Mesendoderm (in vitro differentiated cells): ENCODE measurements around the gene ANXA4.
A peak's percentile ranks its signal among the peaks of the same experiment; 100 is the strongest.
"Not testable (repeated sequence)": the region's sequence is repeated elsewhere in the genome, so short reads cannot be mapped to it uniquely, and the experiment has no call there.

ENCODE experiments used
- DNase-seq: peaks from one replicate; pipeline ENCODE4 v3.0.0; 2013
- H2AK5ac ChIP-seq: 2 replicates; pipeline ENCODE4 v1.6.1; 2013; ENCODE audit warnings: low read length, inconsistent platforms
- H2BK120ac ChIP-seq: 2 replicates; pipeline ENCODE4 v1.6.1; 2013; ENCODE audit warnings: low read depth, mild to moderate bottlenecking, low read length, moderate library complexity, mixed read lengths
- H2BK15ac ChIP-seq: replicated peaks from 2 replicates; pipeline ENCODE4 v1.6.1; 2013; ENCODE audit warnings: low read depth, mild to moderate bottlenecking, moderate library complexity
- H2BK5ac ChIP-seq: 2 replicates; pipeline ENCODE4 v1.6.1; 2013; ENCODE audit warnings: low read length, inconsistent platforms
- H3K18ac ChIP-seq: 2 replicates; pipeline ENCODE4 v1.6.1; 2013; ENCODE audit warnings: mild to moderate bottlenecking, low read length, mixed read lengths
- H3K23ac ChIP-seq: one replicate; pipeline ENCODE4 v1.6.1; 2013; ENCODE audit warnings: low read length
- H3K27ac ChIP-seq: 2 replicates; pipeline ENCODE4 v1.5.1; 2013; ENCODE audit warnings: low read depth, mild to moderate bottlenecking, inconsistent platforms, low read length, moderate library complexity
- H3K27me3 ChIP-seq: 2 replicates; pipeline ENCODE4 v1.6.1; 2013; ENCODE audit warnings: low read length, control low read depth, mild to moderate bottlenecking, inconsistent platforms; ENCODE audit not compliant: insufficient read depth, poor library complexity
- H3K36me3 ChIP-seq: 2 replicates; pipeline ENCODE4 v1.6.1; 2013; ENCODE audit warnings: low read length, inconsistent platforms; ENCODE audit not compliant: control insufficient read depth, insufficient read depth
- H3K4ac ChIP-seq: one replicate; pipeline ENCODE4 v1.6.1; 2013; ENCODE audit warnings: low read depth, mild to moderate bottlenecking, low read length, moderate library complexity
- H3K4me1 ChIP-seq: 2 replicates; pipeline ENCODE4 v1.6.1; 2013; ENCODE audit warnings: low read depth, low read length, inconsistent platforms; ENCODE audit not compliant: control insufficient read depth
- H3K4me2 ChIP-seq: 2 replicates; pipeline ENCODE4 v1.6.1; 2013; ENCODE audit warnings: low read length
- H3K4me3 ChIP-seq: 2 replicates; pipeline ENCODE4 v1.5.1; 2013; ENCODE audit warnings: mild to moderate bottlenecking, low read length
- H3K56ac ChIP-seq: one replicate; pipeline ENCODE4 v1.6.1; 2013; ENCODE audit warnings: low read length
- H3K79me1 ChIP-seq: 2 replicates; pipeline ENCODE4 v1.6.1; 2013; ENCODE audit warnings: low read length, inconsistent platforms
- H3K79me2 ChIP-seq: 2 replicates; pipeline ENCODE4 v1.6.1; 2013; ENCODE audit warnings: mild to moderate bottlenecking, low read length; ENCODE audit not compliant: control insufficient read depth, insufficient read depth
- H3K9ac ChIP-seq: 2 replicates; pipeline ENCODE4 v1.6.1; 2013; ENCODE audit warnings: low read length, inconsistent platforms
- H4K5ac ChIP-seq: one replicate; pipeline ENCODE4 v1.6.1; 2013; ENCODE audit warnings: low read length
- H4K8ac ChIP-seq: one replicate; pipeline ENCODE4 v1.6.1; 2013; ENCODE audit warnings: low read depth, mild to moderate bottlenecking, control low read depth, low read length, moderate library complexity
- WGBS: extraction: QIAGEN DNeasy Blood & Tissue Kit; methylation state at CpG from one replicate; pipeline ENCODE4 v1.1.7; 2013; ENCODE audit warnings: low lambda C conversion rate, missing lambda C conversion rate; ENCODE audit not compliant: insufficient coverage; ENCODE audit errors: extremely low coverage; 5-methylcytosine and 5-hydroxymethylcytosine counted together

Gene ANXA4

DNA sequence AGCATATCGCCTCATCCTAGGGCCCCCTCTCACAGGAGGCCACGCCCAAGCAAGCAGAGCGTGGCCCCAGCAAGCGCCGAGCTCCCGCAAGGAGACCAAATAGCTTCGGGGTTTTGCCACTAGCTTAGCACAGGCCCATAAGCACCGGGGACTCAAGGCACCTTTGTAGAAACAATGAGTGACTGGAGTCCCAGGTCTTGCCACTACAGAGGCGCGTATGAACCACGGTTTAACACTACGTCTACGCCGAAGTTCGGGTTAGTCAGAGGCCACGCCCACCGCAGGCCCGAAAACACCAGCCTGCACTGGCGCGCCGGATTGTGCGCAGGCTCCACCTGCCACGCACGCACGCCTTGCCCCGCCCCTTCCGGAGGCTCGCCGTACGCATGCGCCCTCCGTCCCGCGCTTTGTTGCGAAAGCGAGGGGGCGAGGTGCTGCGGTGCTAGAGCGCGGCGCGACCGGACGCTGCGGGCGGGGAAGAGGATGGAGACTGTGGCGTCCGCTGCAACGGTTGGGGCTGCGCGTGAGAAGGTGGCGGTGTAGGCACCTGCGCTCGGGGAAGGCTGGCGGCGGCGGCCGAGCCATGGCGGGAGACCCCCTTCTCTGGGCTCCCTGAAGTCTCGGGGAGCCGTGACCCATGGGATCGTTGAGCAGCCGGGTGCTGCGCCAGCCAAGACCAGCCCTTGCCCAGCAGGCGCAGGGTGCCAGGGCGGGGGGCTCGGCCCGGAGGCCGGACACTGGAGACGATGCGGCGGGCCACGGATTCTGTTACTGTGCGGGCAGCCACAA, 87.5 kb downstream of the ANXA4 start, which contains the start of gene GMCL1:
Gene GMCL1, plus strand, starts transcription at position 405 of the 789 bp plus-strand sequence. Its CDS starts 233 bp downstream, at position 638.
- Histone ChIP-seq H3K79me1 (peaks cover 13% of the 10 kb centered on the region), H3K23ac (peak within 1 kb of the TSS; percentile 87), H3K27me3 (no peaks in the 10 kb centered on the region), H3K4me2 (peak within 1 kb of the TSS; percentile 81), H3K9ac (peak within 1 kb of the TSS; percentile 95), H3K4ac (no peak within 1 kb of the TSS), H2BK120ac (no peak within 1 kb of the TSS), H3K79me2 (peaks cover 21% of the 10 kb centered on the region), H3K56ac (peak within 1 kb of the TSS; percentile 92), H4K5ac (no peak within 1 kb of the TSS), H3K27ac (peak within 1 kb of the TSS; percentile 72), H2BK5ac (peak within 1 kb of the TSS; percentile 57), H3K4me3 (peak within 1 kb of the TSS; percentile 83), H3K36me3 (no peaks in the 10 kb centered on the region), H4K8ac (no peak within 1 kb of the TSS), H2AK5ac (no peak within 1 kb of the TSS), H3K4me1 (no peaks in the 10 kb centered on the region), H3K18ac (peak within 1 kb of the TSS; percentile 42), H2BK15ac (no peak within 1 kb of the TSS)
- peak; percentile 98 for DNase-seq
- no CpG with 5 or more reads among the region's 74 CpGs for WGBS

DNA sequence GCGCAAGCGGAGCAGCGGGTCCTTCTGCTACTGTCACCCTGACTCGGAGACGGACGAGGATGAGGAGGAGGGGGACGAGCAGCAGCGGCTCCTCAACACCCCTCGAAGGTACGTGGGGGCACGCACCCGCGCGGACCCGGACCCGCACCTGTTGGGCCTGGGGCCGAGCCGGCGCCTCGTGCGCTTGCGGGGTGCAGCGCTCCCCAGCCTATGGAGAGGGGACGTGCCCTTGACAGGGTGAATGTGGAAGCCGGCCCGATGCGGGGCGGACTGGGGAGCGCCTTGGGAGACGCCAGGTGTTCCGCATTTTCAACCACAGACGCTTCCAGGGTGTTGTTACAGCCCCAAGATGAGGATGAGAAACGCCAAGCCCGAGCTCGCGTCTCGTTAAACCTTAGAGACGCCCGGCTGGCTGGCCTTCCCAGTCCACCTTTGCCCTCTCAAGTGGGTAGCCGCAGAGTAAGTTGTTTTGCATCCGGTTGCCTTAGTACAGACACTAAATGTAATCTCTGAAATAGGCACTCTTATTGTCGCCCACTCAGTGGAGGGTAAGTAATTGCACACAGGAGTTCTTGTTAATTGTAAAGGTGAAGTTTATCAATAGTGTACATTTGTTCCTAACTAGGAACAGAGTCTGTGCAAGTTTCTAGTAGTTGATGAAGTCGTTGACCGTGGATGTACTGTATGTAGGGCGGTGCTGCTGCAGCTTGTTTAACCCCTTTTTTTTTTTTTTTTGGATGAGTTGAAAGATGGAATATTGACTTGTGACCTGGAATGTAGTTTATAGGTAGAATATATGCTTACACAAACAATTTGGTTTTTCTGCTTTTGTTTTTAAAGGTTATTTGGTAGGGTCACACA, 88.3 kb downstream of the ANXA4 start:
- Histone ChIP-seq H3K79me1 (peaks cover 13% of the 10 kb centered on the region), H3K4me2 (peak overlapping the region; percentile 74), H3K18ac (no peak overlapping the region), H3K56ac (peak overlapping the region; percentile 87), H3K27me3 (no peaks in the 10 kb centered on the region), H2AK5ac (no peak overlapping the region), H3K23ac (peak overlapping the region; percentile 83), H3K4me3 (peak overlapping the region; percentile 83), H3K36me3 (no peaks in the 10 kb centered on the region), H4K5ac (no peak overlapping the region), H2BK5ac (no peak overlapping the region), H3K9ac (peak overlapping the region; percentile 85), H4K8ac (no peak overlapping the region), H3K4ac (no peak overlapping the region), H2BK15ac (no peak overlapping the region), H3K79me2 (peaks cover 21% of the 10 kb centered on the region), H3K27ac (no peak overlapping the region), H3K4me1 (no peaks in the 10 kb centered on the region), H2BK120ac (no peak overlapping the region)
- no CpG with 5 or more reads among the region's 45 CpGs for WGBS
- DNase-seq = peak; percentile 46

DNA sequence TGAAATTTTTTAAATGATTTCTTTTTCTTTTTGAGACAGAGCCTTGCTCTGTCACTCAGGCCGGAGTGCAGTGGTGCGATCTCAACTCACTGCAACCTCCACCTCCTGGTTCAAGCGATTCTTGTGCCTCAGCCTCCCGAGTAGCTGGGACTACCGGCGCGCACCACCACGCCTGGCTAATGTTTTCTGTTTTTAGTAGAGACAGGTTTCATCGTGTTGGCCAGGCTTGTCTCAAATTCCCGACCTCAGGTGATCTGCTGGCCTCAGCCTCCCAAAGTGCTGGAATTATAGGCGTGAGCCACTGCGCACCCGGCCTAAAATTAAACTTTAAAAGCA, 88.9 kb downstream of the ANXA4 start:
- H2BK15ac ChIP-seq, H3K23ac ChIP-seq, H3K4me1 ChIP-seq, DNase-seq, H3K18ac ChIP-seq, H4K8ac ChIP-seq, H2BK120ac ChIP-seq, H2BK5ac ChIP-seq, H3K4me2 ChIP-seq, H3K36me3 ChIP-seq, H3K4me3 ChIP-seq, H3K27ac ChIP-seq, H3K27me3 ChIP-seq, H2AK5ac ChIP-seq, H3K4ac ChIP-seq, H4K5ac ChIP-seq: not testable (repeated sequence)
- Histone ChIP-seq H3K79me2 (peaks cover 23% of the 10 kb centered on the region), H3K79me1 (peaks cover 15% of the 10 kb centered on the region), H3K56ac (peak overlapping the region; percentile 10), H3K9ac (peak overlapping the region; percentile 41)
- WGBS = no CpG with 5 or more reads among the region's 13 CpGs

DNA sequence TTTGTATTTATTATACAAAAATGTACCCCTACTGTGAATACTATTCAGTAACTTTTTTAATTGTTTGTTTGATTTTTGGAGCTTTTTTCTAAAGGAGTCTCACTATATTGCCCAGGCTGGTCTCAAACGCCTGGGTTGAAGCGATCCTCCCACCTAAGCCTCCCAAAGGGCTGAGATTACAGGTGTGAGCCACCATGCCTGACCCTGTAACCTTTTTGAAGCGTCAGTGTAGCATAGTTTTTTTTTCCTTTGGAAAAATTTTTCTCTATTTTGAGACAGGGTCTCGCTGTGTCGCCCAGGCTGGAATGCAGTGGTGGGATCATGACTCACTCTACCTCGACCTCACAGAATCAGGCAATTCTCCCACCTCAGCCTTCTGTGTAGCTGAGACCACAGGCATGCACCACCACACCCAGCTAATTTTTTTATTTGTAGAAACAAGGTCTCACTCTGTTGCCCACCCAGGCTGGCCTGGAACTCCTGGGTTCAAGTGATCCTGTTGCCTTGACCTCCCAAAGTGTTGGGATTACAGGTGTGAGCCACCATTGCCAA, 89.5 kb downstream of the ANXA4 start:
- peaks cover 4% of the 10 kb centered on the region for H3K4me1 ChIP-seq
- H4K8ac ChIP-seq = no peak overlapping the region
- H4K5ac ChIP-seq = no peak overlapping the region
- no peak overlapping the region for H3K9ac ChIP-seq
- no peak overlapping the region for H2BK120ac ChIP-seq
- H3K4me2 ChIP-seq = no peak overlapping the region
- H2BK5ac ChIP-seq = no peak overlapping the region
- no peaks in the 10 kb centered on the region for H3K27me3 ChIP-seq
- H3K27ac ChIP-seq = no peak overlapping the region
- H3K36me3 ChIP-seq = no peaks in the 10 kb centered on the region
- H3K79me2 ChIP-seq = peaks cover 28% of the 10 kb centered on the region
- WGBS = no CpG with 5 or more reads among the region's 6 CpGs
- H3K79me1 ChIP-seq = peaks cover 16% of the 10 kb centered on the region
- H2BK15ac ChIP-seq = no peak overlapping the region
- H2AK5ac ChIP-seq = no peak overlapping the region
- no peak overlapping the region for H3K4ac ChIP-seq
- no peak overlapping the region for H3K23ac ChIP-seq
- H3K56ac ChIP-seq = no peak overlapping the region
- no peak for DNase-seq
- no peak overlapping the region for H3K18ac ChIP-seq
- no peak overlapping the region for H3K4me3 ChIP-seq

DNA sequence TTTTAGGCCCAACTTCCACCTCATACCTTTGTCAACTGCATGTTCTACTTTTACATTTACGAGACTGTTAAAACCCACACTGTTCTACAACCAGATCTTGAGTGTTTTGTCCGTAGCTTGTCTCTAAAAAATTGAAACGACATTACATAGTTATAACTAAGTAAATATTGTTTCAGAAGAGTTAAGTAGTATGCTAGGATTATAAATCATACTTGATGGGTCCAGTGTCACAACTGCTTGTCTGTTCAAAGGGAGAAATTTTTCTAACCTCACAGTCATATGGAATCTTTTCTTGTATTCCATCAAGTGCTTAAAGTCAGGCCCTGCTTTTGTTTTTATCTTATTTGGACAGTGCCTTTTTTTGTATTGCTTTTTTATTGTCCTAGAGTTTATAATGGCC, 91.8 kb downstream of the ANXA4 start:
- Histone ChIP-seq H2BK15ac (no peak overlapping the region), H3K4ac (no peak overlapping the region), H3K9ac (no peak overlapping the region), H3K27ac (no peak overlapping the region), H3K4me1 (peaks cover 4% of the 10 kb centered on the region), H3K4me2 (no peak overlapping the region), H2BK5ac (no peak overlapping the region), H3K27me3 (no peaks in the 10 kb centered on the region), H2AK5ac (no peak overlapping the region), H2BK120ac (no peak overlapping the region), H3K79me2 (peaks cover 28% of the 10 kb centered on the region), H3K56ac (no peak overlapping the region), H3K36me3 (no peaks in the 10 kb centered on the region), H3K23ac (no peak overlapping the region), H3K4me3 (no peak overlapping the region), H4K8ac (no peak overlapping the region), H3K18ac (no peak overlapping the region), H4K5ac (no peak overlapping the region), H3K79me1 (peaks cover 16% of the 10 kb centered on the region)
- no peak for DNase-seq
- no CpG with 5 or more reads among the region's 3 CpGs for WGBS
